HG03565 (cell line): Measurements from ENCODE around the gene ALKBH7.
"Not testable (repeated sequence)": the region's sequence is repeated elsewhere in the genome, so short reads cannot be mapped to it uniquely, and the experiment has no call there.

ENCODE experiments used
- ATAC-seq: cut with Tn5 transposase; IDR thresholded peaks from one replicate; pipeline ENCODE4 v1.9.1; 2021; ENCODE audit warnings: mild to moderate bottlenecking, moderate library complexity; ENCODE audit not compliant: unreplicated experiment

The ALKBH7 gene

DNA sequence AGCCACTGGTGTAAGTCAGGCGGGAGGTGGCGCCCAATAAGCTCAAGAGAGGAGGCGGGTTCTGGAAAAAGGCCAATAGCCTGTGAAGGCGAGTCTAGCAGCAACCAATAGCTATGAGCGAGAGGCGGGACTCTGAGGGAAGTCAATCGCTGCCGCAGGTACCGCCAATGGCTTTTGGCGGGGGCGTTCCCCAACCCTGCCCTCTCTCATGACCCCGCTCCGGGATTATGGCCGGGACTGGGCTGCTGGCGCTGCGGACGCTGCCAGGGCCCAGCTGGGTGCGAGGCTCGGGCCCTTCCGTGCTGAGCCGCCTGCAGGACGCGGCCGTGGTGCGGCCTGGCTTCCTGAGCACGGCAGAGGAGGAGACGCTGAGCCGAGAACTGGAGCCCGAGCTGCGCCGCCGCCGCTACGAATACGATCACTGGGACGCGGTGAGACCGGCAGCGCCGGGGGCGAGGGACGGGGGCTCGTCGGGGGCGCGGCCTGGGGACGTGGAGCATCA is at the start of gene ALKBH7:
Gene ALKBH7, plus strand, starts transcription at position 201 of the 502 bp plus-strand sequence. Its CDS starts 27 bp downstream, at position 228.
- peak; percentile 68 for ATAC-seq

- no peak for ATAC-seq
These were observed 47.8 kb upstream of the ALKBH7 start for GRCh38 chr19:6324757-6325156.

DNA sequence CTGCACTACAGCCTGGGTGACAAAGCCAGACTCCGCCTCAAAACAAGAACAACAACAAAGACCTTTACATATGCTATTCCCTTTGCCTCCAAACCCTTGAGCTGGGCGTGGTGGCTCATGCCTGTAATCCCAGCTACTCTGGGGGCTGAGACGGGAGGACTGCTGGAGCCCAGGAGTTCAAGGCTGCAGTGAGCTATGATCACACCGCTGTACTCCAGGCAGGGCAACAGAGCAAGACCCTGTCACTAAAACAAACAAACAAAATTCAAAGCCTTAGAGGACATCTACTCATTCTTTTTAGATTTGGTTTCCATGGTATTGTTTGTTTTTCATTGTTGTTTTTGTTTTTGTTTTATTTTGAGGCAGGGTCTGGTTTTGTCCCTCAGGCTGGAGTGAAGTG is 47.0 kb upstream of the ALKBH7 start:
- no peak for ATAC-seq

DNA sequence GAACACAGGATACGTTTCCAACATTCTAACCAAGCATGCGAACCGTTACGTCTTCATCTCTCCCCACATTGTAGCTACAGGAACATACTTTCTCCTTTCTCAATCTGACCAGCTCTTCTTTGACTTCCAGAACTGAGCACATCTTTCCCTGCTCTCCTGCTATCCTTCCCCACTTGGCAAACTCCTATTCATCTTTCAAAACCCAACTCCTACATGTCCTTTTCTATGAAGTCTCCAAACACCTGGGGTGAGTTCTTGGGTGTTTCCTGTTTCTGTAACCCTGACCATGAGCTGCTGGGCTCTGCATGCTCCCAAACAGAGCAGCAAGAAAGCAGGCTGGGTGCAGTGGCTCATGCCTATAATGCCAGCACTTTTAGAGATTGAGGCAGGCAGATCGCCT is 45.8 kb upstream of the ALKBH7 start:
- no peak for ATAC-seq

DNA sequence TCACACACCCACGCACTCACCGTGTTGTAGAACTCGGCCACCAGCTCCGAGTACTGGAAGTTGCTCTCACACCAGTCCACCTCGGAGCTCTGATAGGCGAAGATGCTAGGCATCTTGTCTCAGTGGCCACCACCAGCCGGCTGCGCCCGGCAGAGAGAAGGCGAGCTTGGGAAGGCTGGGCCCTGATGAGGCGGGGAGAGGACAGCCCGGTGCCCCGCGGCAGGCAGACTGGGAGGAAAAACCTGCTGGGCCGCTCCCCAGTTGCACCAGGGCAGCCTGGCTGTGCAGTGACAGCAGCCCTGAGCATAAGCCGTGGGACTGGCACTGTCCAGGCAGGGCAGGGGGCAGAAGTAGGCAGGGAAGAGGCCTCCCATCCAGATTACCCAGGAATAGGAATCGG is 39.2 kb upstream of the ALKBH7 start, which contains the start of gene ACER1:
Gene ACER1, minus strand, starts transcription at position 174 of the 400 bp plus-strand sequence. Its CDS starts 61 bp downstream, at position 113.
- no peak for ATAC-seq

DNA sequence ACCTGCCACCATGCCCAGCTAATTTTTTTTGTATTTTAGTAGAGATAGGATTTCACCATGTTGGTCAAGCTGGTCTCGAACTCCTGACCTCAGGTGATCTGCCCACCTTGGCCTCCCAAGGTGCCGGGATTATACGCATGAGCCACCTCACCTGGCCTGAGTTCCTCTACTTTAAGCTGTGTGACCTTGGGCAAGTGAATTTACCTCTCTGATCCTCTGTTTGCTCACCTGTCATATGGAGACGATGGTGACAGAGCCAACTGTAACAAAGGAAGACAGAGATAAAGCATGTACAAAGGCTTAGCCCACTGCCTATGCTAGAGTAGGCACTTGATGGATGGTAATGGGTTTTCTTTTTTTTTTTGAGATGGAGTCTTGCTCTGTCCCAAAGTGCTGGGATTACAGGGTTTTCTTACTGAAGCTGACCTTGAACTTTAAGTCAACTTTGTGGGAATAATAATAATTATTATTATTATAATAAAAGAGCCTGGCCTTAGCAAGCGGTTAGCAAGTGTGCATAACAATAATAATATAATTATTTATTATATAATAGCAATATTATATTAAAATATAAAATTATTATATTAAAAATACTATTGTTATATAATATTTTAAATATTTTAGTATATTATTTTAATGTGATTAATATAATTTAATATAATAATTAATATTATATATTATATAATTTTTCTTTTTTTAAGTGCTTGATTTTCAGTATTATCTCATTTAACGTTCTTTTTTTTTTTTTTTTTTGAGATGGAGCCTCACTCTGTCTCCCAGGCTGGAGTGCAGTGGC is 37.9 kb upstream of the ALKBH7 start:
- no peak for ATAC-seq

DNA sequence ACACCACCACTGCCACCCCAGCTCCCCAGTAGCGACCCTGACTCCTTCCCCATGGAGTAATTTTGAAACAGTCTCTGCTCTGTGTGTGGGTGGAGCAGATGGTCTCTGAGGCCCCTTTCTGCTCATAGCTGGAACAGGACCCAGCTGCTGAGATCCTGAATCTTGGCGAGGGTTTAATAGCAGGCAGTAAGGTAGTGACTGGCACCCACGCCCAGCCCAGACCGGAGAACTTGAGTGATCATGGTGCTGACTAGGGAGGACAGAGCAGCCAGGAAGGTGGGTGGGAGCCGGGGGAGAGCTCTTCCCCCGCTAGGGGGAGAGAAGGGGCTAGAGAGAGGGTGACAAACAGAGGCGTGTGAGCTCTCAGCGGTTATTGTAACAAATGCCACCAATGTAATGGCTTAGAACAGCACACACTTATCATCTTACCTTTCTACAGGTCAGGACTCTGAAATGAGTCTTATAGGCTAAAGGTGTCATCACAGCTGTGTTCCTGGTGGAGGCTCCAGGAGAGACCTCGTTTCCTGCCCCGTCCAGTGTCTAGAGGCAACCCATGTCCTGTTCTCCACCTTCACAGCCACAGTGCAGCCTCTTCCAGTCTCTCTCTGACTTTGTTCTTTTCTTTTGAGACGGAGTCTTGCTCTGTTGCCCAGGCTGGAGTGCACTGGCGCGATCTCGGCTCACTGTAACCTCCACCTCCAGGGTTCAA is 31.9 kb upstream of the ALKBH7 start:
- no peak for ATAC-seq

GRCh38 chr19:6343462-6343861 is 29.1 kb upstream of the ALKBH7 start:
- no peak for ATAC-seq

- not testable (repeated sequence) for ATAC-seq
These were observed 23.3 kb upstream of the ALKBH7 start for GRCh38 chr19:6349271-6349670.

DNA sequence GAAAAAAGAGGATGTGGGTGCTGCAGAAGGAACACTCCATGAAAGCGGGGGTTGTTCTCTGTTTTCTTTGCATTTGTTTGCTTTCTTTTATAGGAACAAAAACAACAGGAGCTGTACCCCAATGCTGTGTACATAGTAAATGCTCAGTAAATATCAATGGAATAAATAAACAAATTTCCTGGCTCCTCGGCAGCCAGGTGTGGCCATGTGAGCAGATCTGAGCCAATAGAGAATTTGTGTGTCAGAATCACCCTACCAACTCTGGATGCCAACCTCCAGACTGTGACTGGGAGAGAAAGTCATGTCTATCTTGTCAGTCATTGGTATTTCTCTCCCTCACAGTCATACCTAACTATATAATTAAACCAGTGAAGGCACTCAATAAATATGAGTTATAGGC is 21.9 kb upstream of the ALKBH7 start:
- ATAC-seq: no peak

DNA sequence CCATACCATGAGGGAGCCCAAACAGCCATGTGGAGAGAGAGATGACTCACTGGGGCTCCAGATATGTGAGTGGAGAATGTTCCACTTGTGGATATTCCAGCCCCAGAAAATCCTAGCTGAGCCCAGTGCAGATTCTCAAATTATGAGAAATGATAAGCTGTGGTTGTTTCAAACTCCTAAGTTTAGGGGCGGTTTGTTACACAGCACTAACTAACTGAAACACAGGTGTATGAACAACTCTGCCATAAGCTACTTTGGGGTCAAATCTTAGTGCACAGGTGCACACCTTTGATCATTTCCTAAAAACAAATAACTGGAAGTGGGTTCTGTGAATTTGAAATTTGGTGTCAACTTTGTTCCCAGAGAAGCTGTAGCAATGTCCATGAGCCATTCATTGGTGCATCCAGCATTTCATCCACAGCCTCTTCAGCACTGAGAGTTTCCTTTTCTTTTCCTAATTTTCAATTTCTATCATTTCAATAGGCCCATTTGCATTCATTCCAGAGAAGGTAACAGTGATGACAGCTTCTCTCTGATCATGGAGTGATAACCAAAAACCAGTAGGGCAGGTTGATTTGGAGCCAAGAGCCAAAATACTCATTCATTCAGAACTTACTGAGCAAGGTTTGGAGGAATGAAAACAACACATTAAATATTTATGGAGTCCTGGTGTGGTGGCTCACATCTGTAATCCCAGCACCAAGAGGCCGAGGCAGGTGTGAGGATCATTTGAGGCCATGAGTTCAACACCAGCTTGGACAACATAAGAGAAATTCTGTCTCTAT is 20.0 kb upstream of the ALKBH7 start:
- no peak for ATAC-seq

GRCh38 chr19:6354098-6354674 is 18.4 kb upstream of the ALKBH7 start:
- ATAC-seq: no peak

DNA sequence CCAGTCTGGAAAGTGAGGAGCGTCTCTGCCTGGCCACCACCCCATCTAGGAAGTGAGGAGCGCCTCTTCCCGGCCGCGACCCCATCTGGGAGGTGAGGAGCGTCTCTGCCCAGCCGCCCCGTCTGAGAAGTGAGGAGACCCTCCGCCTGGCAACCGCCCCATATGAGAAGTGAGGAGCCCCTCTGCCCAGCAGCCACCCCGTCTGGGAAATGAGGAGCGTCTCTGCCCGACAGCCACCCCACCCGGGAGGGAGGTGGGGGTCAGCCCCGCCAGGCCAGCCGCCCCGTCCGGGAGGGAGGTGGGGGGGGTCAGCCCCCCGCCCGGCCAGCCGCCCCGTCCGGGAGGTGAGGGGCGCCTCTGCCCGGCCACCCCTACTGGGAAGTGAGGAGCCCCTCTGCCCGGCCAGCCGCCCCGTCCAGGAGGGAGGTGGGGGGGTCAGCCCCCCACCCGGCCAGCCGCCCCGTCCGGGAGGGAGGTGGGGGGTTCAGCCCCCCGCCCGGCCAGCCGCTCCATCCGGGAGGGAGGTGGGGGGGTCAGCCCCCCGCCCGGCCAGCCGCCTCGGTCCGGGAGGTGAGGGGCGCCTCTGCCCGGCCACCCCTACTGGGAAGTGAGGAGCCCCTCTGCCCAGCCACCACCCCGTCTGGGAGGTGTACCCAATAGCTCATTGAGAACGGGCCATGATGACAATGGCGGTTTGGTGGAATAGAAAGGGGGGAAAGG is 17.1 kb upstream of the ALKBH7 start:
- ATAC-seq: not testable (repeated sequence)

- ATAC-seq: no peak
These were observed 15.4 kb upstream of the ALKBH7 start for GRCh38 chr19:6357174-6357573.

GRCh38 chr19:6358003-6358402 is 14.6 kb upstream of the ALKBH7 start:
- no peak for ATAC-seq

DNA sequence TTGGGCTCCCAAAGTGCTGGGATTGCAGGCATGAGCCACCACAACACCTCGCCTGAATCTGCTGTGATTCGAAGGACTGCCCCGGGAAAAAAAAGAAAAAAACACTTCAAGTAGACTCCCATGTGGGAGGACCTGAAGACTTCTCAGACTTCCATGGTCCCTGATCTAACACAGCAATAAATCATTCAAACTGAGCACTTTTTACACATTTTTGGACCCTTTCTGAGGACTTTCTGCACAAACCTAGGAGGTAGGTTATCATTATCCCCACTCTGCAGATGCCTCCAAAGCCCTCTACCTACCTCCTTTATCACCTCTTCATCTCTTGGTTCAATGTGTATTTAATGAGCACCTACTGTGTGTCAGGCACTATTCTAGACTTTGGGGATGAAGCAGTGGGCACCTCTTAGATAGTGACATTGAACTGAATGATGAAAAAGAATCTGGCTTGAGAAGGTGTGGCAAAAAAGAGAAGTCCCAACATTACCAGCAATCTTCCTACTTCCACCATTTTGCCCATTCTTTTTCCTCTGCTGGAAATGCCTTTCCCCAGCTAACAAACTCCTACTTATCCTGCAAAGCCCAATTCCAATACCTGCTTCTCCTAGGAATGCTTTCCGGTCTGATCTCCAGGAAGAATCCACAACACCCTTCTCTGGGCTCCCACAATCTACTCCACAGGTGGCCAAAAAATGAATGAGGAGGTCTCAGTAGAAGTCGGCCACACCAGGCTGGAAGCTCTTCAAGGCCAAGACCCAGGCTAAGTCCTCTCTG is 12.8 kb upstream of the ALKBH7 start:
- ATAC-seq: no peak

DNA sequence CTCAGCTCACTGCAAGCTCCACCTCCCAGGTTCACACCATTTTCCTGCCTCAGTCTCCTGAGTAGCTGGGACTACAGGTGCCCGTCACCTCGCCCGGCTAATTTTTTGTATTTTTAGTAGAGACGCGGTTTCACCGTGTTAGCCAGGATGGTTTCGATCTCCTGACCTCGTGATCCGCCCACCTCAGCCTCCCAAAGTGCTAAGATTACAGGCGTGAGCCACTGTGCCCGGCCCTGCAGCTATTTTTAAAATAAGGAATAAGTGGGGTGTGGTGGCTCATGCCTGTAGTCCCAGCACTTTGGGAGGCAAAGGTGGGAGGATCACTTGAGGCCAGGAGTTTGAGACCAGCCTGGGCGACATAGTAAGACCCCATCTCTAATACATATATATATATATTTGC is 12.1 kb upstream of the ALKBH7 start:
- ATAC-seq: not testable (repeated sequence)

DNA sequence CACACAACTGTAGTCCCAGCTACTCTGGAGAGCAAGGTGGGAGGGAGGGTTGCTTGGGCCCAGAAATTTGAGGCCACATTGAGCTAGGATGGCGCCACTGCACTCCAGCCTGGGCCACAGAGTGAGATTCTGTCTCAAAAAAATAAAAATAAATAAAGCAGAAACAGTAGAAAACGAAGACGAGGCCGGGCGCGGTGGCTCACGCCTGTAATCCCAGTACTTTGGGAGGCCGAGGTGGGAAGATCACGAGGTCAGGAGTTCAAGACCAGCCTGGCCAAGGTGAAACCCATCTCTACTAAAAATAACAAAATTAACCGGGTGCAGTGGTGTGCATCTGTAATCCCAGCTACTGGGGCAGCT is 11.8 kb upstream of the ALKBH7 start:
- not testable (repeated sequence) for ATAC-seq

DNA sequence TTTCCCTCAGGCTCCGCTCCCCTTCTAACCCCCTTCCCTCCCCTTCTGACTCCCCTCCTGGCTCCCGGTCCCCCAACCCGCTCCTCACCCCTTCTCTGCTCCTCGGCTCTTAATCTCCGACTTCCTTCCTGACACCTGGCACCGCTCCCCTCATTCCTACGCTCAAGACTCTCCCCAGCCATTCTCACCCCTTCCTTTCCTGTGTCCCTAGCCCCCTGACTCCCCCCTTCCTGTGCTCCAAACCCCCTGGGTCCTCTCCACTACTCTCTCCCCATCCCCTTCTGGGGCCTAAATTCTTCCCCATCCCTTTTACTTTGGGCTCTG is 10.6 kb upstream of the ALKBH7 start:
- no peak for ATAC-seq

DNA sequence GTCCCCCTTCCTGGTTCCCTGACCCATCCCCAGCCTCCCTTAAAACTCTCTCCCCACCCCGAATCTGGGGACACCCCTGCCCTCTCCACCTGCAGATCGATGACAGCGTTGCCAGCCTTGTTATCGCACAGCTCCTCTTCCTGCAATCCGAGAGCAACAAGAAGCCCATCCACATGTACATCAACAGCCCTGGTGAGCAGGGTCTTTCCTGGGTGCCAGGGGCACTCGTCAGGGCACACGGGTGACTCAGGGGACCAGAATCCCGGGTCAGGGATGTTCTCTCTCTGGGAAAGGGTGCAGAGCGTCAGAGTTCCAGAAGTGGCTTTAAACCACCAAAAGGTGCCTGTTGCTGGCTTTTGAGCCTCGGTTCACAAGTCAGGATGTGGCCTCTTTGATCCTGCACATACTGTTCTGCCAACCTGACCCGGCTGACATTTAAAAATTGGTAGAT is 10.2 kb upstream of the ALKBH7 start:
- ATAC-seq: no peak
